Keratinocyte (primary cell): ENCODE measurements around the gene RBM19. TPM values are rescaled to one million over a fixed set of nuclear protein-coding genes. Genes with fewer than 3 reads are reported as not detected.

Experiments
- DNase-seq: peaks from one replicate; pipeline ENCODE4 v3.0.0-alpha.2; 2011; ENCODE audit warnings: low read depth, missing footprints, low spot score
- FAIRE-seq: peaks from 2 replicates; lab custom pipeline; 2011; peaks lifted over from hg19 to GRCh38; lab: Jason Lieb, UNC
- H2AFZ ChIP-seq: 2 replicates; pipeline ENCODE4 v1.6.0; 2012; ENCODE audit warnings: low read length, control low read depth, inconsistent platforms; ENCODE audit not compliant: control insufficient read depth
- H3K27ac ChIP-seq: 2 replicates; pipeline ENCODE4 v1.5.1; 2011; ENCODE audit warnings: low read length; ENCODE audit not compliant: control insufficient read depth, insufficient read depth
- H3K27me3 ChIP-seq: 3 replicates; pipeline ENCODE4 v1.6.0; 2011; ENCODE audit warnings: low read length; ENCODE audit not compliant: control insufficient read depth, insufficient read depth; ENCODE audit errors: extremely low read depth
- H3K36me3 ChIP-seq, 2 experiments: 2 replicates in 1 of 2; 3 replicates in 1 of 2; pipeline ENCODE4 v1.5.1; 2011; ENCODE audit warnings: low read length in 2 of 2, mild to moderate bottlenecking in 1 of 2; ENCODE audit not compliant: control insufficient read depth in 2 of 2, insufficient read depth in 2 of 2; ENCODE audit errors: extremely low read depth in 1 of 2
- H3K4me1 ChIP-seq: 3 replicates; pipeline ENCODE4 v1.5.1; 2011; ENCODE audit warnings: low read length; ENCODE audit not compliant: control insufficient read depth, insufficient read depth; ENCODE audit errors: extremely low read depth
- H3K4me2 ChIP-seq: 3 replicates; pipeline ENCODE4 v1.6.0; 2011; ENCODE audit warnings: low read depth, low read length; ENCODE audit not compliant: control insufficient read depth, insufficient read depth; ENCODE audit errors: extremely low read depth
- H3K4me3 ChIP-seq, 3 experiments: fragments of 200-600 bp in 1 of 3; sonication (generic) in 1 of 3; 2 replicates in 2 of 3; 3 replicates in 1 of 3; pipeline ENCODE4 v1.5.1; 2011 to 2016; ENCODE audit warnings: low read length in 3 of 3, mild to moderate bottlenecking in 3 of 3, control low read depth in 2 of 3, inconsistent platforms in 1 of 3, low read depth in 1 of 3, mixed read lengths in 1 of 3, mixed run types in 1 of 3, moderate library complexity in 1 of 3; ENCODE audit not compliant: control insufficient read depth in 2 of 3, insufficient read depth in 2 of 3; ENCODE audit errors: extremely low read depth in 1 of 3
- H3K79me2 ChIP-seq: 2 replicates; pipeline ENCODE4 v1.6.0; 2012; ENCODE audit warnings: low read length; ENCODE audit not compliant: control insufficient read depth, insufficient read depth
- H3K9ac ChIP-seq: 3 replicates; pipeline ENCODE4 v1.6.0; 2011; ENCODE audit warnings: low read length; ENCODE audit not compliant: control insufficient read depth, insufficient read depth; ENCODE audit errors: extremely low read depth
- H3K9me1 ChIP-seq: 3 replicates; pipeline ENCODE4 v1.6.0; 2011; ENCODE audit warnings: low read length; ENCODE audit not compliant: control insufficient read depth, insufficient read depth; ENCODE audit errors: extremely low read depth
- H3K9me3 ChIP-seq: 2 replicates; pipeline ENCODE4 v1.5.1; 2012; ENCODE audit warnings: low read depth, low read length; ENCODE audit not compliant: control insufficient read depth
- H4K20me1 ChIP-seq: 3 replicates; pipeline ENCODE4 v1.6.0; 2011; ENCODE audit warnings: low read length; ENCODE audit not compliant: control insufficient read depth, insufficient read depth; ENCODE audit errors: extremely low read depth
- EZH2 ChIP-seq: IDR thresholded peaks from one replicate; pipeline ENCODE4 v1.6.1; 2012; ENCODE audit warnings: inconsistent platforms, mild to moderate bottlenecking, low read length, moderate library complexity
- dilution Hi-C: fragments of 300-500 bp; cut with MboI; formaldehyde crosslinking; loops from one replicate; pipeline ENCODE4 v1.7.0; 2020; ENCODE audit warnings: low sequenced_read_pairs; ENCODE audit not compliant: extremely low pct_ligation_motif_present
- polyA plus RNA-seq, 5 experiments: library from polyadenylated mRNA; depleted of rRNA in 3 of 5; stranded (reverse) in 3 of 5; stranded (forward) in 1 of 5; unstranded in 1 of 5; fragments of >200 nt; gene quantifications; 1 replicate in 1 of 5; 2 replicates in 3 of 5; 3 replicates in 1 of 5; pipeline versions ENCODE4 v1.2.1 to v1.2.3, GENCODE V29; 2011 to 2012; ENCODE audit warnings: missing spikeins in 2 of 5, low read depth in 1 of 5, low replicate concordance in 1 of 5
- TF ChIP-seq, protein P1 (sequence below), 3 experiments: IDR thresholded peaks in 1 of 3; conservative IDR thresholded peaks in 1 of 3; optimal IDR thresholded peaks in 1 of 3; 2 replicates in 2 of 3; 3 replicates in 1 of 3; pipeline versions ENCODE3 to v1.5.1; 2011; ENCODE audit warnings: low read length in 3 of 3, mild to moderate bottlenecking in 3 of 3, moderate library complexity in 2 of 3, control low read depth in 1 of 3, inconsistent platforms in 1 of 3; ENCODE audit not compliant: insufficient read depth in 2 of 3; ENCODE audit errors: extremely low read depth in 1 of 3

Gene RBM19
- polyA plus RNA-seq, 1 donor (not counting 4 experiments of a cell fraction or from before 2014, with no cell fraction given), result 14.6 TPM

- H3K9me3 ChIP-seq, result no peaks in the 10 kb centered on the region
- H3K79me2 ChIP-seq, result no peaks in the 10 kb centered on the region
- H3K27ac ChIP-seq, result no peak overlapping the region
- H3K9ac ChIP-seq, result no peak overlapping the region
- H3K27me3 ChIP-seq, result no peaks in the 10 kb centered on the region
- no peak for FAIRE-seq
- H3K36me3 ChIP-seq, result no peaks in the 10 kb centered on the region
- dilution Hi-C loops, result no loop called here
- H4K20me1 ChIP-seq, result no peaks in the 10 kb centered on the region
- no peak overlapping the region for H2AFZ ChIP-seq
- no peak for DNase-seq
- TF ChIP-seq EZH2, result no peak
- TF ChIP-seq, protein P1, sequence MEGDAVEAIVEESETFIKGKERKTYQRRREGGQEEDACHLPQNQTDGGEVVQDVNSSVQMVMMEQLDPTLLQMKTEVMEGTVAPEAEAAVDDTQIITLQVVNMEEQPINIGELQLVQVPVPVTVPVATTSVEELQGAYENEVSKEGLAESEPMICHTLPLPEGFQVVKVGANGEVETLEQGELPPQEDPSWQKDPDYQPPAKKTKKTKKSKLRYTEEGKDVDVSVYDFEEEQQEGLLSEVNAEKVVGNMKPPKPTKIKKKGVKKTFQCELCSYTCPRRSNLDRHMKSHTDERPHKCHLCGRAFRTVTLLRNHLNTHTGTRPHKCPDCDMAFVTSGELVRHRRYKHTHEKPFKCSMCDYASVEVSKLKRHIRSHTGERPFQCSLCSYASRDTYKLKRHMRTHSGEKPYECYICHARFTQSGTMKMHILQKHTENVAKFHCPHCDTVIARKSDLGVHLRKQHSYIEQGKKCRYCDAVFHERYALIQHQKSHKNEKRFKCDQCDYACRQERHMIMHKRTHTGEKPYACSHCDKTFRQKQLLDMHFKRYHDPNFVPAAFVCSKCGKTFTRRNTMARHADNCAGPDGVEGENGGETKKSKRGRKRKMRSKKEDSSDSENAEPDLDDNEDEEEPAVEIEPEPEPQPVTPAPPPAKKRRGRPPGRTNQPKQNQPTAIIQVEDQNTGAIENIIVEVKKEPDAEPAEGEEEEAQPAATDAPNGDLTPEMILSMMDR (optimal IDR thresholded peaks at IDR 0.05 in 1 of 3, IDR thresholded peaks at IDR 0.05 in 1 of 3, conservative IDR thresholded peaks at IDR 0.05 in 1 of 3; ENCODE audit: extremely low read depth in 1 of 3, insufficient read depth in 2 of 3, low read length in 3 of 3), result no peak
- H3K4me3 ChIP-seq, result no peak overlapping the region
- H3K4me2 ChIP-seq, result no peak overlapping the region
- no peaks in the 10 kb centered on the region for H3K4me1 ChIP-seq
- no peaks in the 10 kb centered on the region for H3K9me1 ChIP-seq
Measured at GRCh38 chr12:113987261-113988063, 21.3 kb upstream of the RBM19 start.

GRCh38 chr12:113984464-113984863, 18.3 kb upstream of the RBM19 start:
- no peak for FAIRE-seq
- TF ChIP-seq, protein P1 (optimal IDR thresholded peaks at IDR 0.05 in 1 of 3, IDR thresholded peaks at IDR 0.05 in 1 of 3, conservative IDR thresholded peaks at IDR 0.05 in 1 of 3; ENCODE audit: extremely low read depth in 1 of 3, insufficient read depth in 2 of 3, low read length in 3 of 3), result no peak
- no peak for TF ChIP-seq EZH2

More at GRCh38 chr12:113984464-113984863, 18.3 kb upstream of the RBM19 start:
- H3K9ac ChIP-seq, result no peak overlapping the region
- H3K9me1 ChIP-seq, result no peaks in the 10 kb centered on the region
- dilution Hi-C loops, result no loop called here
- H3K36me3 ChIP-seq, result no peaks in the 10 kb centered on the region
- H3K4me3 ChIP-seq, result no peak overlapping the region
- no peak for DNase-seq
- no peaks in the 10 kb centered on the region for H3K79me2 ChIP-seq
- H3K4me1 ChIP-seq, result no peaks in the 10 kb centered on the region
- no peaks in the 10 kb centered on the region for H4K20me1 ChIP-seq
- no peaks in the 10 kb centered on the region for H3K27me3 ChIP-seq
- H3K9me3 ChIP-seq, result no peaks in the 10 kb centered on the region
- no peak overlapping the region for H3K27ac ChIP-seq
- H2AFZ ChIP-seq, result no peak overlapping the region
- no peak overlapping the region for H3K4me2 ChIP-seq
